GM10847 (cell line): ENCODE results near the gene JTB.

Source experiments
- POLR2A ChIP-seq: IDR thresholded peaks from 2 replicates; pipeline ENCODE4 v1.6.1; 2011; ENCODE audit not compliant: insufficient read length; ENCODE audit errors: extremely low read depth

The JTB gene

DNA sequence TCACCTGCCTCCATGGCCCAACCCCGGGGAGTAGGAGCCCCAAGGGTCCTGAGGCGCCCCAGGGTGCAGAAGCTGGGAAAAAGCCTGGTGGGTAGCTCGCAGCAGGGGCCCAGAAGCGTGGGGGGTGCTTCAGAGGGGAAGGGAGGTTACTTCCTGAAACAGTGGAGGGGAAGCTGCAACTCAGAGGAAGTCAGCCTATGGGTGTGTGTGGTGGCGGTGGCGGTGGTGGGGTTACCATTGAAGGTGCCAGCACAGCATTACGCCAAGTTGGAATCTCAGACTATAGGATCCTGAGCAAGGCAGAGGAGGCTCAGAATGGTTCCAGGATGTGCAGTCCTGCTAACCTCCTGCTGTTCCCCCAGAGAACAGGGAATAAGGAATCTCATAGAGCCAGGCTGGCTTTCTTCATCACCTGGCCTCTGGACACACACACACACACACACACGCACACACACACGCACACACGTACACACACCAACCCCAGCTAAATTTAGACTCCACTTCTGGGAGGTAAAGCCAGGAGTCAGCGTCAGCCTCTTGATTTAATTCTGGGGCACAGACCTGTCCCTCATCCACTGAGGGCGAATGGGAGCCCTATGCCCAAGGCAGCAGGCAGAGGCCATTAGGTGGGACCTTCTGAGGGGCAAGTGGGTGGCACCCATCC, 32.2 kb downstream of the JTB start:
- peak; percentile 37 for TF ChIP-seq POLR2A

- TF ChIP-seq POLR2A, result no peak
These were observed 32.7 kb downstream of the JTB start for GRCh38 chr1:153944827-153945117.

DNA sequence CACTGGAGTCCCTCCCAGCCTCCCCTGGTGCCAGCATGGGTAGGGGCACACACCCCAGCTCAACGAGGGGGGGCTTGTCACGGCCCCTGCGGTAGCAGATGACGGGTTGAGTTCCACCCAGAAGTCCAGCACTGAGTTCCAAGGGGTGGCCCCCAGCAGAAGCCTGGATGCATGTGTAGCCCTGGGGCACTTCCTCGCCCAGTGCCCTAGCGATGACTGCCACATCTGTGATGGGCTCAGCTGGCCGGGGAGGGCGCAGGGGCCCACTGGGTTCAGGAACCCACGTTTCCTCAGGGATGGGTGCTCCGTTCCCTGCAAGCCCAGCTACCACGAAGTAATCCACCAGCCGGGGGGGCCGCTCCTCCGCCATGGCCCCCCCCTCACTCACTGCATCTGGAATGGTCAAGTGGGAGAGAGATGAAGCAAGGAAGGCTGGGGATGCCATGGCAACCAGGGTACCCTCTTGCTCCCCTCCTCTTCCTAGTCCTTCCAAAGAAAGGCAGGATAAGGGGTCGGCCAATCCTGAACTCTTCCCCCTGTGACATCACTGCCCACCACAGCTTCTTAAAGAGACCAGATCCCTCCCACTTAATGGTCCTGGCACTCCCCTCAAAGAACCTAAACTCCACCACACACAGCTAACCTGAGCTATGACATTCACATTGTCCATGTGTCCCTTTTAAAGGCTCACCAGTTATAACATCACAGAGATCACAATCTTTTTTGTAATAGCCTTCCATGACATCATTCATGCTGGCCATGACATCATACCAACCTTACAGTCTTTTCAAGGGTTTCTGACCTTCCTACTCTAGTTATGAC, 33.3 kb downstream of the JTB start:
- TF ChIP-seq POLR2A, result no peak

DNA sequence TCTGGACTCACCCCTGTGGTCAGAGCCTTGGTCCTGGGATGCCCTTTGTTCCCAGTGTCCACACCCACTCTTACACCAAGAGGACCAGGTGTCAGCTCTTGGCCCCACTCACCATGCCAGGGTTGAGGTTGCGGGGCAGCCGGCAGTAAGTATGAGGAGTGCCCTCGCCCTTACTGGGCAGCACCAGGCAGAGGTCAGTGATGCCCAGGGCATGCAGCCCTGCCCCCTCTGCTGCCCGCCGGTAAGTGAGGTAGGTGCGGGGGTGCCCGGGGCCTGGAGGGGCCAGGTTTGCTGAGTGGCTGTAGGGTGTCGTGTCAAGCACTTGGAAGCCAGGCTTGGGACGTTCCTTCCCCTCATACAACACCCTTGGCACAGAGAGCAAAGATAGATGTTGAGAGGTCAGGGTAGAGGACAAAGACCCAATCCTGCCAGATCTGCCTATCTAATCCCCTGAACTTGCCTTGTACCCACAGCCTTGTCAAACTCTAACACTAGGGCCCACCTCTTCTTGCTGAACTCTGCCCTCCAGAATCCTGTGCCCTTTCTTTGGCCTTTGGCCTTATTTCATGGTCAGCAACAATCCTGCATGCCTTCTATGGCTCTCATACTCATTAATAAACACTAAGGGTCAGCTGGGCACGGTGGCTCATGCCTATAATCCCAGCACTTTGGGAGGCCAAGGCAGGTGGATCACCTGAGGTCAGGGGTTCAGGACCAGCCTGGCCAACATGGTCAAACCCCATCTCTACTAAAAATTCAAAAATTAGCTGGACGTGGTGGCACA, 34.5 kb downstream of the JTB start:
- no peak for TF ChIP-seq POLR2A

GRCh38 chr1:153941826-153942725, 35.4 kb downstream of the JTB start:
- TF ChIP-seq POLR2A, result no peak

GRCh38 chr1:153940756-153941155, 36.7 kb downstream of the JTB start:
- no peak for TF ChIP-seq POLR2A

DNA sequence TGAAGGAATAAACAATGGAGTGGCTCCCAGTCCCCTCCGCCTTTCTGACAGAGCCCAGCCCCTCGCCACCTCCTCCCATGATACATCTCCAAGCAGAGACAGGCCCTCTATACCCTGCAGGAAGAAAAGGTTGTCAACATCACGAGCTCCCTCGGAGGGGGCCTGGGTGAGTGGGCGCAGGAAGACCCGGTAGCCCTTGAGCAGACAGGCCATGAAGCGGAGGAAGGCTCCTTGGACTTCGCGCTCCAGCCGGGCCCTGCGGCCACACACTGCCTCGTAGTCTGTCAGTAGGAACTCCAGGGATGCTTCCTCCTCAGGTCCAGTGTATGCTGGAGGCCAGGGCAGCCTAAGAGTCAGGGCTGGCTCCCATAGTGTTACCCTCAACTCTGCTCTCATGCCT, 38.0 kb downstream of the JTB start:
- TF ChIP-seq POLR2A, result no peak

DNA sequence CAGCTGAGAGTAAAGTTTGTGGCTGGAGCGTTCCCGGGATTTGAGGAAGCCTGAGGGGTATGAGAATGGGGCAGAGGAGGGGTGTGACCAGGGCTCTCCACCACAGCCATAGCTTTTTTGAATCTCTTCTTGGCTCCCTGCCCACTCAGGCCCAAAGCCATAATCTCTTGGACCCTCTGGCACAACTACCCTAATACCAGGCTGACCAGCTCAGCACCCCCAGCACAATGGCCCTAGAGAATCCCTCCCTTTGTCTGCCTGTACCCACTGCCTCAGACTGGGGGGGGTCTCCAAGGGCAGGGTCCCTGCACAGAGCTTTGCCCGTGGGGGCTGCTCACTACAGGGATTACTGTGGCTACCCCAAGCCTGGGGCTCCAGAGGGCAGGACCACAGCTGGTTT, 38.5 kb downstream of the JTB start:
- TF ChIP-seq POLR2A, result no peak

GRCh38 chr1:153937331-153937730, 40.1 kb downstream of the JTB start:
- TF ChIP-seq POLR2A, result no peak

DNA sequence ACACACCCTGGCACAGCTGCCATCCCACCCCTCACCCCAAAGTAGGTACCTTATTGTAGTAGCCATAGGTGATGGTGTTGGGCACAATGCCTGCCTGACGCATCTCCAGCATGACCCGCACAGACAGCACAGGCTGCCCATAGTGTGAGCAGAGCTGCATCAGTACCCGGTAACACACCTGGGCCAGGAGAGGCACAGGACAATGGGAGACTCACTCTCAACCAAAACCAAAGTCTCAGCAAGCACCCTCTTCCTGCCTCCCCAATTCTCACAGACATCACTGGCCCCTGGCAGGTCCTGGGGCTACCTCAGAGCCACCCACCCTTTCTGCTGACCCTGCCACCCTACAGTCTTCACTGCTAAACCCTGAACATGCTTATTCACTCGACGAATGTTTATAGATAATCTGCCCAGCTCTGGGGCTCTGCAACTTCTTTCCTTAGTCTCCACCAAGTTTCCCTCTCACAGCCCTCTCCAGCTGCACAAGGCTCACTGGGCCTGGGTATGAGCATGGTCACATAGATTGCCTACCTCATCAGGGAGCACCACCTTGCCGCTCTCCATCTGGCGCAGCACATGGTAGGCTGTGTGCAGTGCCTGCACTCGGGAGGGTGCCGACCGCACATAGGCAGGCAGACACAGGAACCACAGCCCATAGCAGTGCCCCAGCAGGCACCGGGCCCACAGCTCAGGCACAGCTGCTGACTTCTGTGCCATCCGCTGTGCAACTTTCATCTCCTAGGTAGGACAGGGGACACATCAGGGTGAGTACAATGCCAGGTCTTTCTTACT, 41.3 kb downstream of the JTB start:
- no peak for TF ChIP-seq POLR2A

GRCh38 chr1:153934746-153935145, 42.7 kb downstream of the JTB start:
- TF ChIP-seq POLR2A, result no peak

DNA sequence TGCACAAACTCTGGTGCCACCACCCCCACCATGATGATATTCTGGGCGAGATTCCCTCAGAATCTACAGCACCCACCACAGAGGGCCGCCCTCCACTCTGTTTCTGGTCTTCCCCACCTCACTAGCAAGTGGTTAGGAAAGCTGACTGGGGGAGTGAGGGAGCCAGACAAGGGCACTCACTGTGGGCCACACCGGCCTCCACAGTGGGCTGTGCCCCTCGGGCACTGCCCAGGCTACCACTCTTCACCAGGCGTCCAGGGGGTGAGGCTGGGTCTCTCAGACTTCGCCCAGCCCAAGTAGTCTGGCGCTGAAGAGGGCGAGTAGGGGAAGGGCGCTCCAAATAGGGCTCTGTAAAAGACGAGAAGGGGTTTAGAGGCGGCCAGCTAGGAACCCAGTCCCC, 43.5 kb downstream of the JTB start:
- TF ChIP-seq POLR2A, result no peak

- no peak for TF ChIP-seq POLR2A
These were observed 44.0 kb downstream of the JTB start for GRCh38 chr1:153933430-153933829.

DNA sequence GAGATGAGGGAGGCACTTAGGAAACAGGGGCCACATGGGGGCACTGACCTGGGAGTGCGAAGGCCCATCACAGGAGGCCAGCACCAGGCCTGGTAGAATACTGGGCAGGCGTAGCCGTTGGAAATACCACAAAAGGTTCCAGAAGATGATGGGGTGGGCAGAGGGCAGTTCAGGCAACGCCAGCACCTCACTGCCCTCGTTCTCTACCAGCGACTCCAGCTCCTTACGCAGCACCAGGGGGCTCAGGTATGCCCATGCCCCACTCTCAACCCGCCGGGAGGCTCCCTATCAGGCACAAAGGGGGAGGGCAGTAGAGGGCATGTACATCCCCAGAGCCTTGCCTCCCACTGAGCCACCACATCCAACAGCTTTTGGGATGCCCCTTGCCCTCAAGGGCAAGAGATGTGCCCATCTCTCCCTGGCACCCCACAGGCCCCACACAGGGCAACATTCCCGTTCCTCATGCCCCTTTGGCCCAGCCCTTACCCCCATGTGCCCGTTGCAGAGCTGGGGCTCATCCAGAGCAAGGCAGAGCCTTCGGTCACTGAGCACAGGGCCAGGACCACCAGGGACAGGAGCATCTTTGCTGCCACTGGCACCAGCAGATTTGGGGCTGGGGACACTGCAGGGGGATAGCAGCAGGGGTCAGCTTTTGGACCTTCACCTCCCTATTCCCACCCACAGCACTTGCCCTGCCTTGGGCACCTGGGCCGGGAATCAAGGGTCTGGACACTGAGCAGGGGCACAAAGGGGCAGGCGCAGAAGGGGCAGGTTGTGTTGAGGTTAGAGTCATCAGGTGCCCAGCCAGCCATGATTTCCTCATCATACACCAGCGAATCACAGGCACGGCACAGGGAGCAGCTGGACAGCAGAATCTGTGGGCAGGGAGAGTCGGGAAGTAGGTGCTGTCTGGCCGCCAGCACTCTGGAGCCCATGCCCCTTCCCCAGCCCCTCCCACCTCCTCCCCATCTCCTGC, 45.0 kb downstream of the JTB start:
- TF ChIP-seq POLR2A, result no peak
